ENCODE measurements around the gene GRM5.
"Not testable (repeated sequence)": the region's sequence is repeated elsewhere in the genome, so short reads cannot be mapped to it uniquely, and the experiment has no call there.

GRM5 gene

DNA sequence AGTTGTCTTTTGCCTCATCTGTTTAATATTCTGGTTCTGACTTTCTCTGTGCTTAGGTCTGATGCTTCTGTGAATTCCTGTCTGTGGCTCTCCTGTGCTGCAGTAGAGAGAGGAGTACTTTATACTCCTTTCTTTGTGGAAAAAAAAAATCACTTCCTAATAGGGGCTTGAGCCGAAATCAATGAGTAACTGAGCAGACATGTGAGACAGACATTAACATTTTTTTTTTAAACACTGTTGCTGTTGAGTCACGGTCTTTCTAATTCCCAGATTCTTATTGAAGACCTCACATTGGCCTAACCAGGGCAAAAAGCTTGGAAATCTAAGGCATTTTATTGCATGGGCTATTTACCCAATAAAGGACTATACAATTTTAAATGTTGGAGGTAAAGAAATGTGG is 86.1 kb downstream of the GRM5 start:
- TF ChIP-seq, protein P1, sequence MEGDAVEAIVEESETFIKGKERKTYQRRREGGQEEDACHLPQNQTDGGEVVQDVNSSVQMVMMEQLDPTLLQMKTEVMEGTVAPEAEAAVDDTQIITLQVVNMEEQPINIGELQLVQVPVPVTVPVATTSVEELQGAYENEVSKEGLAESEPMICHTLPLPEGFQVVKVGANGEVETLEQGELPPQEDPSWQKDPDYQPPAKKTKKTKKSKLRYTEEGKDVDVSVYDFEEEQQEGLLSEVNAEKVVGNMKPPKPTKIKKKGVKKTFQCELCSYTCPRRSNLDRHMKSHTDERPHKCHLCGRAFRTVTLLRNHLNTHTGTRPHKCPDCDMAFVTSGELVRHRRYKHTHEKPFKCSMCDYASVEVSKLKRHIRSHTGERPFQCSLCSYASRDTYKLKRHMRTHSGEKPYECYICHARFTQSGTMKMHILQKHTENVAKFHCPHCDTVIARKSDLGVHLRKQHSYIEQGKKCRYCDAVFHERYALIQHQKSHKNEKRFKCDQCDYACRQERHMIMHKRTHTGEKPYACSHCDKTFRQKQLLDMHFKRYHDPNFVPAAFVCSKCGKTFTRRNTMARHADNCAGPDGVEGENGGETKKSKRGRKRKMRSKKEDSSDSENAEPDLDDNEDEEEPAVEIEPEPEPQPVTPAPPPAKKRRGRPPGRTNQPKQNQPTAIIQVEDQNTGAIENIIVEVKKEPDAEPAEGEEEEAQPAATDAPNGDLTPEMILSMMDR (IDR thresholded peaks at IDR 0.05; ENCODE audit: low read depth, low read length, missing control alignments), result no peak
- DNase-seq (ENCODE audit: extremely low read depth, low read depth), result no peak
- H3K4me3 ChIP-seq (replicated peaks; ENCODE audit: low read depth, low read length), result no peak overlapping the region

DNA sequence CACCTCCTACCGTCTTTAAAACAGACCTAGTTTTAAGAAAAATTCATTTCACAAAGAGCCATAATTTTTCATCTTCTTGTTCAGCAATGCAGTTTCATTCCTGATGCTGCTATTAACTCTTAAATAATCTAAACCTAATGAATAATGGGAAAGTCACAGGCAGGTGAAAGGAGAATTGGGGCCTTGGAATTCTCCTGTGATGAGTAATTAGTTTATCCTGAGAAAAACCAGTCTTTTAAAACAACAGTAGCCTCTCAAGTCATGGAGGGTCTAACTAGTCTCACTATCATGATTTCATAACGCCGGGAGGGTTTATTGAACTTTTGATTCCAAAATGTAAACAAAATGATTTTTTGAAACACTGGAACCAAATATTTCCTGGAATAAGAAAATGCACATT is 86.8 kb downstream of the GRM5 start:
- not testable (repeated sequence) for H3K4me3 ChIP-seq (replicated peaks; ENCODE audit: low read depth, low read length); DNase-seq (ENCODE audit: extremely low read depth, low read depth)

DNA sequence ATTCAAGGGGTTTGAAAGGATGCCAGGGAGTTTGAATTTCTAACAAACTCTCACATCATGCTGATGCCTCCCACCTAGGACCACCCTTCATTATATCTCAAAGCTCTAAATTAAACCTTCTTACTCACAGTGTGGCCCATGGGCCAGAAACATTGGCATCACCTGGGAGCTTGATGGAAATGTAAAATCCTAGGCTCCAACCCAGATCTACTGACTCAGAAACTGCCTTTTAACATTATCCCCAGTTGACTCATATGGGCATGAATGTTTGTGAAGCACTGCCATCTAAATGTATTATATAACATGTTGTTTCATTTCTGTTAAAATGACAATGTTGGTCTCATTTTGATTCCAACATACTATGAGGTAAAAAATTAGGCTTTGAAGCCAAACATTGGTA is 90.3 kb downstream of the GRM5 start:
- not testable (repeated sequence) for H3K4me3 ChIP-seq (replicated peaks; ENCODE audit: low read depth, low read length); DNase-seq (ENCODE audit: extremely low read depth, low read depth)

DNA sequence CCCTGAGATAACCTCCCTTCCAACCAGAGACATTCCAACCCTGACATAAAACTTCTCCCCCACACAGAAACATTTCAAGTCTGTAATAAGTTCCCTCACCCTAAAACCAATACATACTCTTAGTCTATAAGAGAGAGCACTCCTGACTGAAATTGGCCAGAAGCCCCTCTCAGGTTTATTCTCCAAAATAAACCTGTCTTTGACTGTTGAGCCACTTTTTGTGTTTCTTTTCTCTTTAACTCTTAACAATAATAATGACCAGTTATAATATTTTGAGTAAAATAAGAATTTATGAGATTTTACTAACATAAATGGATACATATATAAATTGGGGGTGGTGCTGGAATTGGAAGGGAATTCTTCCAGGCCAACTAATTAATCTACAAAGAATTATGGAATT is 93.6 kb downstream of the GRM5 start:
- no peak for DNase-seq (ENCODE audit: extremely low read depth, low read depth)
- no peak overlapping the region for H3K4me3 ChIP-seq (replicated peaks; ENCODE audit: low read depth, low read length)
- TF ChIP-seq, protein P1 (IDR thresholded peaks at IDR 0.05; ENCODE audit: low read depth, low read length, missing control alignments), result no peak

DNA sequence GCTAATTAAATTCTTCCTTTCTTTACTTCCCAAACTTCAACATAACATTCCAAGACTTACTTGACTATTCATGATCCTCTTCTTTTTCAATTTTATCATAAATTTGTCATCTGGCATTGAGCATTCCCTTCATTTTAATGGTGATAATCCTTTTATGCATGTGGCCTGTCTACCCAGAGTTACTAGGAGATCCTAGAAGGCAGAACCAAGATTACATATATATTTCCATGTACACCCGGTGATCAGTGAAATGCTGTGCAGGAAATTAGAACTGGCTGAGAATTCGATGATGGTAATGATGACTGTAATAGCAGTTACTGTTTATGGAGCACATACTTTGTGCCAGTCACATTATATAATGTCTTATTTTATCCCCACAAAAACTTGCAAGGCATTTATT is 104.2 kb downstream of the GRM5 start:
- not testable (repeated sequence) for H3K4me3 ChIP-seq (replicated peaks; ENCODE audit: low read depth, low read length); DNase-seq (ENCODE audit: extremely low read depth, low read depth)

DNA sequence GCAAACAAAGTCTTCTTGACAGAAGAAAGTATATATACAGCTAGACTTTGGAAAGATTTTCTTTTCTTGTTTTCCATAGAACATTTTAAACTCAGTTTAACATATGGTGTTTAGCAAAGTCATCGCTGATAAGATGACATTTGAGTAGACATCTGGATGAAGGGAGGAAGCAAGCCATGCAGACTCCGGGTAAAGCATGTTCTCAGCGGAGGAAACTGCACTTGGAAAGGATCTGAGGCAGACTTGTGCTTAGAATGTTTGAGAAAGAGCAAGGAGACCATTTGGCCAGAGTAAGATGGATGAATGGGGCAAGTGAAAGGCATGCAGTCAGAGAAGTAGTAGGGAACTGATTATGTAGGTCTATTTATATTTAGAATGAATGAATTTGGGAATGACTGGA is 105.9 kb downstream of the GRM5 start:
- H3K4me3 ChIP-seq (replicated peaks; ENCODE audit: low read depth, low read length); DNase-seq (ENCODE audit: extremely low read depth, low read depth): not testable (repeated sequence)

DNA sequence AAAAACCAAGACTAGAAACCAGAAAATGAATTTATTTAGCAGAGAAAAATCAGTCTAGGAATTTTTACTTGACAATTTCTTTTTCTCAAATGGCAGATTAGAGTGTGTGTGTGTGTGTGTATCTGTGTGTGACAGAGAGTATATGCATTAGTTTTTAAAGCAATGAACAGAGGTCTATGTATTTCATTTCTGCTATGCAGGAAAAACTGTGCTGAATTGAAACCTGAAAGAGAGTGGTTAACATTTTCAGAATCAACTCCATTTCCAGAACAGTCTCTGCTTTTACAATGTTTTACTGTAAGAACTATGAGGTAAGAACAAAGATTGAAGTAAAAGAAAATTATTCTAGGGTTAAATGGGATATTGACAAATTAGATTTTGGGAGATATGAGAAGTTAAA is 114.8 kb downstream of the GRM5 start:
- H3K4me3 ChIP-seq (replicated peaks; ENCODE audit: low read depth, low read length), result no peak overlapping the region
- TF ChIP-seq, protein P1 (IDR thresholded peaks at IDR 0.05; ENCODE audit: low read depth, low read length, missing control alignments), result no peak
- DNase-seq (ENCODE audit: extremely low read depth, low read depth), result no peak

DNA sequence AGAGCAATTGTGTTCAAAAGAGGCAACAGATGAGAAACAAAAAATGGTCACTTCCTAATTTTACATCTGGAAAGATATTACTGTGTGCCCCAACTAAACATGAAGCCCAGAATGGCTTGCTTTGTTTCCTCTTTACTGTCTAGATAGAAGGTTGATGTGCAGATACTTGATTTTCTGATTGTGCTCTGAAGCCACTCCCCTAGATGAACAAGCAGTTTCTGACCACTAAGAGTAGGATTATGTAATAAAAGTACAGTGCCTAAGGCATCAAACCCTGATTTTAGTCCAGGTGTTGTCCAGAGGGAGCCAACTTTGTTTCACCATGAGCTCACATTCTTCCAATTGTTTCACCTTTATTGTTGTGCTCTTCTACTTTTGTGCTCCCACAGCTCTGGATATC is 116.9 kb downstream of the GRM5 start:
- H3K4me3 ChIP-seq (replicated peaks; ENCODE audit: low read depth, low read length); DNase-seq (ENCODE audit: extremely low read depth, low read depth): not testable (repeated sequence)

DNA sequence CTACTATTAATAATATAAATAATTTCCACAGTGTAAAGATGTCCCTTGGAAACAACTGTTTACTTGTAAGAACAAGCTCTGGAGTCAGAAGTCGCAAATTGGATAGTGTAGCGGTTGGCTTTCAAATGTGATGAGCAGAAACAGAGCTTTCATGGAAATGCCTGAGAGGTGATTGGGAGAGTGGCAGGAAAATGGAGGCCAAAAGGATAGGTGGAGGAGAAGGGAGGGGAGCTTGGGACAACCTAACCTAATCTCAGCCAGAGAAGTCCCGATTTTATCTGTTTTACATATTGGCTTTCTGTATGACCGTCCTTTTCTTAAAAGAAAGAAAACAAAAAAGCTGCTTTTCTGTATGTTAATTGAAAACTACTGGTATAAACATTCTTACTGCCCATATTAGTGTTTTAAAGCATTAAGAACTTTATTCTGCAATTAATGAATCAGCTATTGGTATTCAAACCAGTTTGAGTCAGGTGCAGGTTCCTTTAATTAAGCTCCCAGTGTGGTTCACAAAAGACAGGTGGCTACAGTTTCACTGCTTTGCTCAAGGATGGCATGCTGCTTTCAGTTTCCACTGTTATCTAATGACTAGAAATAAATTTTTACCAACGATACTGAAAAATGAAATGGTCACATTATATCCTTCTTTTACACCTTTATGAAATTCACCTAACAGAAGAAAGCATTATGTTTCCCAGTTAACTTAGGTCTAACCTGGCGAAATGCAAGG is 117.8 kb downstream of the GRM5 start:
- H3K4me3 ChIP-seq (replicated peaks; ENCODE audit: low read depth, low read length); DNase-seq (ENCODE audit: extremely low read depth, low read depth): not testable (repeated sequence)

DNA sequence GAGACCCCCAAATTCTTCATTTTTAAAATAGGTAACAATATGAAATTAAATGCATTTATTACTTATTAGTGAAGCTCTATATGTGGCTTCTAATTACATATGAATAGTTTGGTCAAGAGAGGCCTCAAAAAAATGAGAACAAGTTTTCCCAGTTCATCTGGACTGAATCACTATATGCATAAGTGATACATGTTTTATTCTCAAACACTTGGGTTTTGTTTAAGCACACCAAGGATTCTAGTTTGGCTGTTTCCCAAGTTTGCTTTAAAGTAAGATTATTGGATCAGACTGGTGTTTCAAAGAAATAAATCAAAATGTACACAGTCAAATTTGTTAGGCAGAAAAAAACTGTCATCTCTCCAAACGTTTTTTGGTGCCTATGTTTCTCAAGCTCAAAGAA is 136.1 kb downstream of the GRM5 start:
- not testable (repeated sequence) for DNase-seq (ENCODE audit: extremely low read depth, low read depth); H3K4me3 ChIP-seq (replicated peaks; ENCODE audit: low read depth, low read length)

DNA sequence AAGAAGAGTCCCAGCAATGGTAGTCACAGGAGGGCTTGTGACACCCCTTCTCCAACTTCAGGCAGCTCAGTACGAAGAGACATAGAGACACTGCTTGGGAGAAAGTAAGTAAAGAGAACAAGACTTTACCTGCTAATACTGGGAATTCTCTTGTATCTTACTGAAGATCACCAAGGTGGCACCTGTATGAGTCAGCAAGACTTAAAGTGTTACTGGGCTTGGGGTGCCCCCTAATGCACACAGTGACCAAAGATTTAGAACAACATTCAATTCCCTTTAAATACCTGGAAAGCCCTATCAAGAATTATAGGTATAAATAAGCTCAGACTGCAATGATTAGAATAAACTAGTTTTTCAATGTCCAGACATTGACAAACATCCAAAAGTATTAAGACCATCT is 148.7 kb downstream of the GRM5 start:
- DNase-seq (ENCODE audit: extremely low read depth, low read depth), result not testable (repeated sequence)

More for the DNA sequence above, 148.7 kb downstream of the GRM5 start:
- not testable (repeated sequence) for H3K4me3 ChIP-seq (replicated peaks; ENCODE audit: low read depth, low read length)
